VCaP (cell line): Measurements from ENCODE around the gene ZBTB18.

Source experiments
- H3K27ac ChIP-seq: fragments of 450-650 bp; 2 replicates; pipeline ENCODE4 v1.5.1; 2017
- TF ChIP-seq, protein P1 (sequence below): fragments of 450-650 bp; conservative IDR thresholded peaks from 2 replicates; pipeline ENCODE4 v1.5.1; 2017; ENCODE audit warnings: mild to moderate bottlenecking, moderate library complexity

The ZBTB18 gene

DNA sequence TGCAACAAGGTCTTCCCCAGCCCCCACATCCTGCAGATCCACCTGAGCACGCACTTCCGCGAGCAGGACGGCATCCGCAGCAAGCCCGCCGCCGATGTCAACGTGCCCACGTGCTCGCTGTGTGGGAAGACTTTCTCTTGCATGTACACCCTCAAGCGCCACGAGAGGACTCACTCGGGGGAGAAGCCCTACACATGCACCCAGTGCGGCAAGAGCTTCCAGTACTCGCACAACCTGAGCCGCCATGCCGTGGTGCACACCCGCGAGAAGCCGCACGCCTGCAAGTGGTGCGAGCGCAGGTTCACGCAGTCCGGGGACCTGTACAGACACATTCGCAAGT, 3.8 kb downstream of the ZBTB18 start:
- TF ChIP-seq, protein P1, sequence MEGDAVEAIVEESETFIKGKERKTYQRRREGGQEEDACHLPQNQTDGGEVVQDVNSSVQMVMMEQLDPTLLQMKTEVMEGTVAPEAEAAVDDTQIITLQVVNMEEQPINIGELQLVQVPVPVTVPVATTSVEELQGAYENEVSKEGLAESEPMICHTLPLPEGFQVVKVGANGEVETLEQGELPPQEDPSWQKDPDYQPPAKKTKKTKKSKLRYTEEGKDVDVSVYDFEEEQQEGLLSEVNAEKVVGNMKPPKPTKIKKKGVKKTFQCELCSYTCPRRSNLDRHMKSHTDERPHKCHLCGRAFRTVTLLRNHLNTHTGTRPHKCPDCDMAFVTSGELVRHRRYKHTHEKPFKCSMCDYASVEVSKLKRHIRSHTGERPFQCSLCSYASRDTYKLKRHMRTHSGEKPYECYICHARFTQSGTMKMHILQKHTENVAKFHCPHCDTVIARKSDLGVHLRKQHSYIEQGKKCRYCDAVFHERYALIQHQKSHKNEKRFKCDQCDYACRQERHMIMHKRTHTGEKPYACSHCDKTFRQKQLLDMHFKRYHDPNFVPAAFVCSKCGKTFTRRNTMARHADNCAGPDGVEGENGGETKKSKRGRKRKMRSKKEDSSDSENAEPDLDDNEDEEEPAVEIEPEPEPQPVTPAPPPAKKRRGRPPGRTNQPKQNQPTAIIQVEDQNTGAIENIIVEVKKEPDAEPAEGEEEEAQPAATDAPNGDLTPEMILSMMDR: no peak
- no peak overlapping the region for H3K27ac ChIP-seq

DNA sequence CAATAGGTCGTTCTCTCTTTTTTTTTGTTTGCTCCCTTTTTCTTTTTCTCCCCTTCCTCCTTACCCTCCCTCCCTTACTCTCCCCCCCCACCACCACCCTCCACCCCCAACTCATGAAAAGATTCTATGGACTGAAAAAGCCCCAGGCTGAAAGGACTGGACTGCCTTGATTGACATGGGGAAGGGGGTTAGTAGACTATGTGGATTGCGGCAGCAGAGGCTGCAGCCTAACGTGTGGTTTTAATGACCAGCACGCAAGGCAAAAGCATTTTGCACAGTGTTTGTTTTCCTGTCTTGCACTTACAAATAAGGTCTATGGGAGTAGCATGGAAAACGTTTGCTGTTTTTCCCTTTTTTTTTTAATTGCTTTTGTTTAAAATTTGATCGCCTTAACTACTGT, 5.5 kb downstream of the ZBTB18 start:
- TF ChIP-seq, protein P1: no peak
- no peak overlapping the region for H3K27ac ChIP-seq

DNA sequence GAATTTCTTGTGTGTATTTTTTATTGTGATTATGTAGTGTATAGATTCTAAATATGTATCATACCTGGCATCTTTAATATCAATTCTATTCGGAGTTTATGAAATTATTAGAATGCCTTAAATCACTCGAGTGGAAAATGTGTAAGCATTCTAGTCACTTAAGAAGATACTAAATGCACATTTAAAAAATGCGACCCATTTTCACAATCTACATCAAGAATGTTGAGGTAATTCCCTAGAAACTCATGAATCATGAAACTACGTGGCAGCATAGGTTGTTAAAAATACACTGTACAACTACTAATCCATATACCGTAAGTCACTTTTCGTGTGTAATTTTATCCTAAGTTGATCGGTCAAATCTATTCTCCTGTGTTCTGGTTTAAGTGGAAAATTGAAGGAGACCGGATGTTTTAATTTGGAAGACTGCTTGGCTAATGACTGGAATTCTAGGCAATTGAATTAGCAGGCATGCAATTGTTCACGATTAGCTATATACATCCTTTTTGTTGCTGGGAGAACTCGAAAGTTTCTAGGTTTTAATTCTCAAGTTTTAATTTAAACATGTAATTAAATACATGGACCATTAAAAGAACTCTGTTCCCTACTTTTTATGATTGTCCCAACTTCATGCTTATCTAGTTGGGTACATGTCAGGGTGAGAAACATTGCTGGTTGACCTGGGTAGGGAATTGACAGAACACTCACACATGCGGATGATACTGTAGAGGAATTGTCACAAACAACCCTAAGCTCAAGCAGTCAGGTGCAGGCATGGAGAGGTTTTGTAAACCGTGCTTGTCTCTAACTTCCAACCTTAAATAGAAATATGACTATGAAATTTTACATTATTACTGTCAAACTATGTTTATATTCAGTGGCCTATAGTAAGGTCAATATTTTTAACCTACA, 6.6 kb downstream of the ZBTB18 start:
- H3K27ac ChIP-seq: no peak overlapping the region
- TF ChIP-seq, protein P1: no peak

DNA sequence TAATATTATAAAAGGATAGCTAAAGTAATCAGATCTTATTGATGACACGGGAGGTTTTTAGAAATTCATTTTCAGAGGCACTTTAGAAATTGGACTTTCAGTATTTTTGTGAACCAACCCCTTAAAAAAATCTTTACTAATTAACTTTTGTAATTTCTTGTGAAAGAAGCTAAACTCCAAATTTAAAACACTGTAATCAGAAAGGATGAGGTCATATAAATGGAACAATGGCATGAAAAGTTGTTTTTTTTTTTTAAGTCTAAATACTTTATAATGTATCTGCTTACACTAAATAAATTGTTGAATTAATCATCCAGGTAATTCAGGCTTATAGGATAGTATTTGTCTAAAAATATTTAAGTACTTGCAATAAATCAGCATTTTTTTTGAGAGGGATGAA, 9.0 kb downstream of the ZBTB18 start:
- peak overlapping the region; percentile 41 for H3K27ac ChIP-seq
- TF ChIP-seq, protein P1: no peak

DNA sequence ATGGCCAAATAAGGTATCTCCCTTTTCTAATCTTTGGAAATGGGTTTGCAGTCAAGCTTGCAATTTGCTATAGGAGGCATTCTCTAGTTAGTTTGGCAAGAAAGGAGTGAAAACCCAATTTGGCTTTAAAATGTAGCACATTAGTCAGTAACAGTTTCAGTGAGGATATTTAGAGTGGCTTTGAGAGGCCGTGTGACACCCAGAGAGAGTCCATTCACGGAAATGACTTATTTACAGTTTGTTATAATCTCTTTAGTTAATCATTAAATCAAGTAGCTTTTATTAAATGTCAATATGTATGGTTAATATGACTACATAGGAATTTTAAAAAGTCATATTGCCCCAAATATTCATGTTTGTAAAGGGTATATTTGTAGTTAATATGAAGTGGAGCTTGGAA, 9.6 kb downstream of the ZBTB18 start:
- TF ChIP-seq, protein P1: no peak
- H3K27ac ChIP-seq: peak overlapping the region; percentile 41

DNA sequence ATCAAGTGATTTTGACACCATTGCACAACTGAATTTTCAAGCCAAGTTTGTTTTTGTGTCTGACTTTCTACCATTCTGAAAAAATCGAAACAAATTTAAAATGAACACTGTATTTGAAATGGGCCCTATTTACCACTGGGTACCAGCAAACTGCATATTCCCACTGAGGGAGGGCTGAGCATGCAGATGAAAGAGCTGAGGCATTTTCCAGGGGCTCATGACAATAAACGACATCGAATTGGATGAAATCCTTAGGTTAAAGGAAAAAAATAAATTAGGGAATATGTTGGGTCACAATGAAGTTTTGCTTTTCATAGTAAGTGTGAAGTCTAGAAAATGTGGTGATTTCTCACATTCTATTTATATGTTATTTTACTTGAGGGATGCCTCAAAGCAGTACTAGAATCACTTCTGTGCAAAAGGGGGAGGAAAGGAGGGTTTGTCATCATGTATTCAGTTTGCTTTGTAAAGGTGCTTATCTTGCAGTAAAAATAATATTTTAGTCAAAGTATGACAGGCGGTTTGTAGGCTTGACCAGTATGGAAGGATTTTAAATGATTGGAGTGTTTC, 11.2 kb downstream of the ZBTB18 start:
- no peak overlapping the region for H3K27ac ChIP-seq
- TF ChIP-seq, protein P1: no peak

DNA sequence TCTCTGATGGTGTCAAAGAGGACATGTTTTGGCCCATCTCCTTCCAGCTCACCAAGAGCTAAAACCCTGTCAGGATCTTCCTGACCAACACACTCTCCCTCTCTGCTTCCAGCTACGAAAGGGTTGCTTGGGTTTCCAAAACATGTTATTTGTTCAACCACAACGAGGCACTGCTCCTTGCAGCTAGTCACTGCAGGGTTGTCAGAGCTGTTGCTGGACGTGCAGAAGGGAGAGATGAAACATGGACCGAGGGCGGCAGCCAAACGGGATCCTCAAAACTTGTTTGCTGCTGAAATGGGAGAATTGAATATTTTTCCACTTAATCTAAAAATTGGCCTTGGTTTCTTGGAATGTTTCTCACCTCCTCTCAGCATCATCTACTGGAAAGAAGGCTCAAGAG, 12.4 kb downstream of the ZBTB18 start:
- no peak overlapping the region for H3K27ac ChIP-seq
- TF ChIP-seq, protein P1: no peak
